Measurements from ENCODE around the gene TACC3. TPM values are rescaled to one million over a fixed set of nuclear protein-coding genes. Genes with fewer than 3 reads are reported as not detected.

Gene TACC3
- total RNA-seq, 1 donor: 4.0 TPM

- no peak overlapping the region for H2AFZ ChIP-seq (ENCODE audit: low read length)
- H3K36me3 ChIP-seq (ENCODE audit: insufficient read depth, low read length): no peaks in the 10 kb centered on the region
- no peaks in the 10 kb centered on the region for H3K27me3 ChIP-seq (ENCODE audit: insufficient read depth, low read length)
- H3K4me1 ChIP-seq (ENCODE audit: insufficient read depth, low read length): no peaks in the 10 kb centered on the region
- no peak for TF ChIP-seq CTCF (IDR thresholded peaks at IDR 0.05; ENCODE audit: extremely low read depth, low read depth, low read length)
- no peak for DNase-seq (ENCODE audit: insufficient read length, low spot score, missing footprints)
- no peaks in the 10 kb centered on the region for H4K20me1 ChIP-seq (ENCODE audit: insufficient read depth, low read length)
- no peak overlapping the region for H3K27ac ChIP-seq (ENCODE audit: low read depth, low read length)
- no peak overlapping the region for H3K4me2 ChIP-seq (ENCODE audit: insufficient read depth, low read length)
- H3K9me3 ChIP-seq (ENCODE audit: low read depth, low read length): no peaks in the 10 kb centered on the region
- H3K4me3 ChIP-seq (ENCODE audit: insufficient read depth, low read length): no peak overlapping the region
- no peaks in the 10 kb centered on the region for H3K79me2 ChIP-seq (ENCODE audit: insufficient read depth, low read length)
Measured at GRCh38 chr4:1751919-1752283, 30.6 kb downstream of the TACC3 start.

DNA sequence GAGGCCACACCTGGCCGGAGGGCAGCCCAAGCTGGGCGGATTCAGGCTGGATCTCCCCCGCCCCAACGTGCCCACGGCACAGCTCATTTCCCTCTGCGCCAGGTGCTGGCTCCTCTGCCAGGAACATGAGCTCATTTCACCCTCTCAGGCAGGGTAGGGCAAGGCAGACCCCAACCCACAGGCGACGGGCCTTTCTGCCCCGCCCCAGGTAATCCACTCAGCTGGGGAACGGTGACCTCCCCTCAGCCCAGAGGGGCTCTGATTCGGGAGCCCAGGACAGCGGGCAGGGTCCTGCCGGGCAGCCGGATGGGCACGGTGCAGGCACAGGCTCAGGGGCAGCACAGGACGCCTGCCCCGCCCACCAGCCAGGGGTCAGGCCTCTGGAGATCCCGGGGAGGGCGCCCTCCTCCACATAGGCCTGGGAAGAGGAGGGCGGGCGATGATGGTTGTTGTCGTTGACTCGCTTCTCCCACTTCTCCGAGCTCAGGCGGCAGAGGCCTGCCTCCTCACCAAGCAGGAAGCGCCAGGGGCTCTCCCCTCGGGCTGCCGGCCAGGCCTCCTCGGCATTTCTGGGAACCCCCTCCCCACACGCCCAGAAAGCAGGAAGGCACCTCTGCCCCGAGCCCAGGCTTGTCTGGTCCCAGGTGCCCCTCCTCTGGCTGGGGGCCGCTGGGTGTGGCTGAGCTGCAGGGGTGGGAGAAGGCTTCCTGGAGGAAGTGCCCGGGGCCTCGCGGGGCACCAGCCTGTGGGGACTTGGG lies 31.1 kb downstream of the TACC3 start:
- Histone ChIP-seq H3K4me2 (ENCODE audit: insufficient read depth, low read length) (no peak overlapping the region), H3K27ac (ENCODE audit: low read depth, low read length) (no peak overlapping the region), H3K4me3 (ENCODE audit: insufficient read depth, low read length) (no peak overlapping the region), H3K79me2 (ENCODE audit: insufficient read depth, low read length) (no peaks in the 10 kb centered on the region), H3K4me1 (ENCODE audit: insufficient read depth, low read length) (no peaks in the 10 kb centered on the region), H2AFZ (ENCODE audit: low read length) (no peak overlapping the region), H3K9me3 (ENCODE audit: low read depth, low read length) (no peaks in the 10 kb centered on the region), H3K36me3 (ENCODE audit: insufficient read depth, low read length) (no peaks in the 10 kb centered on the region), H4K20me1 (ENCODE audit: insufficient read depth, low read length) (no peaks in the 10 kb centered on the region), H3K27me3 (ENCODE audit: insufficient read depth, low read length) (no peaks in the 10 kb centered on the region)
- no peak for TF ChIP-seq CTCF (IDR thresholded peaks at IDR 0.05; ENCODE audit: extremely low read depth, low read depth, low read length)
- no peak for DNase-seq (ENCODE audit: insufficient read length, low spot score, missing footprints)

- Histone ChIP-seq H4K20me1 (ENCODE audit: insufficient read depth, low read length) (no peaks in the 10 kb centered on the region), H3K36me3 (ENCODE audit: insufficient read depth, low read length) (no peaks in the 10 kb centered on the region), H3K27me3 (ENCODE audit: insufficient read depth, low read length) (no peaks in the 10 kb centered on the region), H3K4me3 (ENCODE audit: insufficient read depth, low read length) (no peak overlapping the region), H2AFZ (ENCODE audit: low read length) (no peak overlapping the region), H3K4me1 (ENCODE audit: insufficient read depth, low read length) (no peaks in the 10 kb centered on the region), H3K79me2 (ENCODE audit: insufficient read depth, low read length) (no peaks in the 10 kb centered on the region), H3K27ac (ENCODE audit: low read depth, low read length) (no peak overlapping the region), H3K4me2 (ENCODE audit: insufficient read depth, low read length) (no peak overlapping the region), H3K9me3 (ENCODE audit: low read depth, low read length) (no peaks in the 10 kb centered on the region)
- TF ChIP-seq CTCF (IDR thresholded peaks at IDR 0.05; ENCODE audit: extremely low read depth, low read depth, low read length): no peak
- no peak for DNase-seq (ENCODE audit: insufficient read length, low spot score, missing footprints)
Measured at GRCh38 chr4:1753294-1753696, 32.0 kb downstream of the TACC3 start.

- DNase-seq (ENCODE audit: insufficient read length, low spot score, missing footprints): no peak
- TF ChIP-seq CTCF (IDR thresholded peaks at IDR 0.05; ENCODE audit: extremely low read depth, low read depth, low read length): no peak
- H3K4me3 ChIP-seq (ENCODE audit: insufficient read depth, low read length): no peak overlapping the region
- no peaks in the 10 kb centered on the region for H3K4me1 ChIP-seq (ENCODE audit: insufficient read depth, low read length)
- no peaks in the 10 kb centered on the region for H4K20me1 ChIP-seq (ENCODE audit: insufficient read depth, low read length)
- no peaks in the 10 kb centered on the region for H3K27me3 ChIP-seq (ENCODE audit: insufficient read depth, low read length)
- H3K4me2 ChIP-seq (ENCODE audit: insufficient read depth, low read length): no peak overlapping the region
- no peak overlapping the region for H3K27ac ChIP-seq (ENCODE audit: low read depth, low read length)
- no peak overlapping the region for H2AFZ ChIP-seq (ENCODE audit: low read length)
- H3K9me3 ChIP-seq (ENCODE audit: low read depth, low read length): no peaks in the 10 kb centered on the region
- no peaks in the 10 kb centered on the region for H3K79me2 ChIP-seq (ENCODE audit: insufficient read depth, low read length)
- H3K36me3 ChIP-seq (ENCODE audit: insufficient read depth, low read length): no peaks in the 10 kb centered on the region
Measured at GRCh38 chr4:1753697-1754311, 32.5 kb downstream of the TACC3 start.
